Measurements from ENCODE around the gene NFAM1. TPM values are rescaled to one million over a fixed set of nuclear protein-coding genes. Genes with fewer than 3 reads are reported as not detected.

Gene NFAM1
- polyA plus RNA-seq, 4 donors = 0.22 to 1.9 (median 0.98) TPM

GRCh38 chr22:42414021-42414420 lies 18.2 kb downstream of the NFAM1 start:
- Histone ChIP-seq H3K9me3 (ENCODE audit: control insufficient read depth in 2 of 2, insufficient read depth in 1 of 2, low read depth in 1 of 2, low read length in 1 of 2) (no peaks in the 10 kb centered on the region), H3K4me3 (ENCODE audit: low read depth in 1 of 3, low read length in 3 of 3) (no peak overlapping the region), H3K27ac (ENCODE audit: low read depth in 1 of 3, low read length in 2 of 3) (peak overlapping the region in 1 of 3 donors; percentile 38), H3K36me3 (ENCODE audit: control insufficient read depth in 3 of 3, insufficient read depth in 2 of 3, low read depth in 1 of 3, low read length in 3 of 3) (peaks cover 0 to 5% (median 0%) of the 10 kb centered on the region in 3 donors), H3K27me3 (ENCODE audit: control insufficient read depth in 3 of 3, insufficient read depth in 3 of 3, low read length in 3 of 3) (no peaks in the 10 kb centered on the region), H3K4me1 (ENCODE audit: control insufficient read depth in 3 of 3, insufficient read depth in 2 of 3, low read depth in 1 of 3, low read length in 2 of 3) (peaks cover 0 to 12% (median 0%) of the 10 kb centered on the region in 3 donors)
- 61 to 74% (median 70%) methylated on average over 11 of the region's 11 CpGs for WGBS, 3 donors
- peak in 1 of 2 donors; percentile 65 for DNase-seq
- no peak for FAIRE-seq

- H3K27ac ChIP-seq (ENCODE audit: low read depth in 1 of 3, low read length in 2 of 3) = no peak overlapping the region
- FAIRE-seq = no peak
- no peaks in the 10 kb centered on the region for H3K9me3 ChIP-seq (ENCODE audit: control insufficient read depth in 2 of 2, insufficient read depth in 1 of 2, low read depth in 1 of 2, low read length in 1 of 2)
- H3K4me1 ChIP-seq (ENCODE audit: control insufficient read depth in 3 of 3, insufficient read depth in 2 of 3, low read depth in 1 of 3, low read length in 2 of 3) = peaks cover 0 to 12% (median 0%) of the 10 kb centered on the region in 3 donors
- H3K36me3 ChIP-seq (ENCODE audit: control insufficient read depth in 3 of 3, insufficient read depth in 2 of 3, low read depth in 1 of 3, low read length in 3 of 3) = peaks cover 0 to 5% (median 0%) of the 10 kb centered on the region in 3 donors
- H3K27me3 ChIP-seq (ENCODE audit: control insufficient read depth in 3 of 3, insufficient read depth in 3 of 3, low read length in 3 of 3) = no peaks in the 10 kb centered on the region
- no peak for DNase-seq
- WGBS, 3 donors = 75 to 86% (median 81%) methylated on average over 13 of the region's 13 CpGs
- no peak overlapping the region for H3K4me3 ChIP-seq (ENCODE audit: low read depth in 1 of 3, low read length in 3 of 3)
These were observed 19.4 kb downstream of the NFAM1 start for GRCh38 chr22:42412744-42413333.

- H3K36me3 ChIP-seq (ENCODE audit: control insufficient read depth in 3 of 3, insufficient read depth in 2 of 3, low read depth in 1 of 3, low read length in 3 of 3) = peaks cover 0 to 5% (median 0%) of the 10 kb centered on the region in 3 donors
- no peak overlapping the region for H3K27ac ChIP-seq (ENCODE audit: low read depth in 1 of 3, low read length in 2 of 3)
- H3K4me3 ChIP-seq (ENCODE audit: low read depth in 1 of 3, low read length in 3 of 3) = no peak overlapping the region
- FAIRE-seq = no peak
- no peaks in the 10 kb centered on the region for H3K9me3 ChIP-seq (ENCODE audit: control insufficient read depth in 2 of 2, insufficient read depth in 1 of 2, low read depth in 1 of 2, low read length in 1 of 2)
- peaks cover 0 to 12% (median 0%) of the 10 kb centered on the region in 3 donors for H3K4me1 ChIP-seq (ENCODE audit: control insufficient read depth in 3 of 3, insufficient read depth in 2 of 3, low read depth in 1 of 3, low read length in 2 of 3)
- WGBS, 3 donors = 52 to 88% (median 69%) methylated on average over 7 of the region's 7 CpGs
- H3K27me3 ChIP-seq (ENCODE audit: control insufficient read depth in 3 of 3, insufficient read depth in 3 of 3, low read length in 3 of 3) = peaks cover 0 to 3% (median 0%) of the 10 kb centered on the region in 3 donors
- DNase-seq = no peak
These were observed 21.5 kb downstream of the NFAM1 start for GRCh38 chr22:42410708-42411107.

- FAIRE-seq (no peak), DNase-seq (no peak)
These were observed 23.2 kb downstream of the NFAM1 start for GRCh38 chr22:42408810-42409529.

GRCh38 chr22:42408276-42408675 lies 23.9 kb downstream of the NFAM1 start:
- Histone ChIP-seq H3K4me3 (ENCODE audit: low read depth in 1 of 3, low read length in 3 of 3) (no peak overlapping the region), H3K36me3 (ENCODE audit: control insufficient read depth in 3 of 3, insufficient read depth in 2 of 3, low read depth in 1 of 3, low read length in 3 of 3) (peaks cover 0 to 5% (median 0%) of the 10 kb centered on the region in 3 donors), H3K27me3 (ENCODE audit: control insufficient read depth in 3 of 3, insufficient read depth in 3 of 3, low read length in 3 of 3) (peaks cover 0 to 6% (median 0%) of the 10 kb centered on the region in 3 donors), H3K4me1 (ENCODE audit: control insufficient read depth in 3 of 3, insufficient read depth in 2 of 3, low read depth in 1 of 3, low read length in 2 of 3) (no peaks in the 10 kb centered on the region), H3K9me3 (ENCODE audit: control insufficient read depth in 2 of 2, insufficient read depth in 1 of 2, low read depth in 1 of 2, low read length in 1 of 2) (no peaks in the 10 kb centered on the region), H3K27ac (ENCODE audit: low read depth in 1 of 3, low read length in 2 of 3) (no peak overlapping the region)
- 75 to 82% (median 79%) methylated on average over 7 of the region's 7 CpGs for WGBS, 3 donors
- DNase-seq = no peak
- FAIRE-seq = no peak

More at GRCh38 chr22:42408810-42409529, 23.2 kb downstream of the NFAM1 start:
- WGBS, 3 donors = 84 to 88% (median 87%) methylated on average over 16 of the region's 16 CpGs
- Histone ChIP-seq H3K9me3 (ENCODE audit: control insufficient read depth in 2 of 2, insufficient read depth in 1 of 2, low read depth in 1 of 2, low read length in 1 of 2) (no peaks in the 10 kb centered on the region), H3K4me1 (ENCODE audit: control insufficient read depth in 3 of 3, insufficient read depth in 2 of 3, low read depth in 1 of 3, low read length in 2 of 3) (peaks cover 0 to under 1% (median 0%) of the 10 kb centered on the region in 3 donors), H3K36me3 (ENCODE audit: control insufficient read depth in 3 of 3, insufficient read depth in 2 of 3, low read depth in 1 of 3, low read length in 3 of 3) (peaks cover 0 to 5% (median 0%) of the 10 kb centered on the region in 3 donors), H3K27me3 (ENCODE audit: control insufficient read depth in 3 of 3, insufficient read depth in 3 of 3, low read length in 3 of 3) (peaks cover 0 to 3% (median 0%) of the 10 kb centered on the region in 3 donors), H3K27ac (ENCODE audit: low read depth in 1 of 3, low read length in 2 of 3) (no peak overlapping the region), H3K4me3 (ENCODE audit: low read depth in 1 of 3, low read length in 3 of 3) (no peak overlapping the region)

- peaks cover 0 to 3% (median 0%) of the 10 kb centered on the region in 3 donors for H3K4me1 ChIP-seq (ENCODE audit: control insufficient read depth in 3 of 3, insufficient read depth in 2 of 3, low read depth in 1 of 3, low read length in 2 of 3)
- no peak overlapping the region for H3K4me3 ChIP-seq (ENCODE audit: low read depth in 1 of 3, low read length in 3 of 3)
- peaks cover 0 to 6% (median 0%) of the 10 kb centered on the region in 3 donors for H3K27me3 ChIP-seq (ENCODE audit: control insufficient read depth in 3 of 3, insufficient read depth in 3 of 3, low read length in 3 of 3)
- no peak for FAIRE-seq
- WGBS, 3 donors = 54 to 62% (median 57%) methylated on average over 9 of the region's 9 CpGs
- no peaks in the 10 kb centered on the region for H3K9me3 ChIP-seq (ENCODE audit: control insufficient read depth in 2 of 2, insufficient read depth in 1 of 2, low read depth in 1 of 2, low read length in 1 of 2)
- no peak for DNase-seq
- H3K36me3 ChIP-seq (ENCODE audit: control insufficient read depth in 3 of 3, insufficient read depth in 2 of 3, low read depth in 1 of 3, low read length in 3 of 3) = no peaks in the 10 kb centered on the region
- no peak overlapping the region for H3K27ac ChIP-seq (ENCODE audit: low read depth in 1 of 3, low read length in 2 of 3)
These were observed 27.9 kb downstream of the NFAM1 start for GRCh38 chr22:42404266-42404665.

- Histone ChIP-seq H3K9me3 (ENCODE audit: control insufficient read depth in 2 of 2, insufficient read depth in 1 of 2, low read depth in 1 of 2, low read length in 1 of 2) (no peaks in the 10 kb centered on the region), H3K36me3 (ENCODE audit: control insufficient read depth in 3 of 3, insufficient read depth in 2 of 3, low read depth in 1 of 3, low read length in 3 of 3) (no peaks in the 10 kb centered on the region), H3K27me3 (ENCODE audit: control insufficient read depth in 3 of 3, insufficient read depth in 3 of 3, low read length in 3 of 3) (peaks cover 0 to 6% (median 0%) of the 10 kb centered on the region in 3 donors), H3K4me3 (ENCODE audit: low read depth in 1 of 3, low read length in 3 of 3) (no peak overlapping the region), H3K4me1 (ENCODE audit: control insufficient read depth in 3 of 3, insufficient read depth in 2 of 3, low read depth in 1 of 3, low read length in 2 of 3) (peaks cover 0 to 7% (median 0%) of the 10 kb centered on the region in 3 donors), H3K27ac (ENCODE audit: low read depth in 1 of 3, low read length in 2 of 3) (no peak overlapping the region)
- FAIRE-seq (no peak), DNase-seq (no peak)
- whole genome bisulfite sequencing, 3 donors = 82 to 84% (median 82%) methylated on average over 19 of the region's 19 CpGs
These were observed 30.5 kb downstream of the NFAM1 start for GRCh38 chr22:42401535-42402334.

All from small intestine (tissue), 7 donors.